A549 treated with ZK216348 at 1 μM for 4 hours (cell line): Measurements from ENCODE around the gene CCDC148. TPM values are rescaled to one million over a fixed set of nuclear protein-coding genes. Genes with fewer than 3 reads are reported as not detected.

Experiments
- total RNA-seq: library from RNA; stranded (reverse); fragments of 200-300 nt; extraction: Qiagen RNA extraction; gene quantifications from 5 replicates; pipeline ENCODE4 v1.2.3, GENCODE V29; 2022; ENCODE audit warnings: low read depth

Gene CCDC148
- total RNA-seq: 0.17 to 0.81 TPM (median 0.40 TPM) in 4 of 5 replicates, not detected in the other

DNA sequence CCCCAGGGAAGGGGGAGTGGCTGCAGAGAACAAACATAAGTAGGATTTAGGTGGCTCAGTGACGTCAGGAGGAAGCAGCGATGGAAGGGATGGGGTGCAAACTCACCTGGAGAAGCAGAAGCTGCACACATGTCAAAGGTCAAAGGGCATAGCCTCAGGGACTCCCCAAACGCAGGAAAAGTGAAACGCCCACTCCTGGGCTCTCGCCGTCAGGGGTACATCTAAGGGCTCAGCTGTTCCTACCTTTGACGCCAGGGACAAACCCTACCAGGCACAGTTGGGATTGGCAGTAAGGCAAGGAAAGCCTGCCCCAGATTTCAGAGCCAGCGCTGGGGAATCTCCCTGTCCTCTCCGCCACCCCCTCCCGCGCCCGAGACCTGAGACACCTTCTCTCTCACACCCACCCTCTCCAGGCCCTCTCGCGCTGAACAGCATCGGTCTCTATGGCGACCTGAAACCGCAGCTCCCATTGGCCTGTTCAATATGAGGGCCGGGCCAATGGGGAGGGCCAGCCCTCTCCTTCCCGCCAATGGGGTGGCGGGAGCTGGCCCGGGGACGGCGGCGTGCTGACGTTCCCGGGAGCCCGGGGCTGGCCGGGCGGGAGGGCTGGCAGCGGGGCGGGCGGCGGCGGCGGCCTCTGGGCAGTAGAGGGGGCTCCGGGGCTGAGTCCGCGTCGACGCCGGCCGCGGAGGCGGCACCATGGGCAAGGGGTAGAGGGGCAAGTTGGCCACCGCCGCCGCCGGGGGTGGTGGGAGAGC lies at the start of gene CCDC148, which contains the start of gene PKP4:
CCDC148 (minus strand) TSS at position 445 of the 758 bp plus-strand sequence; CDS start at position 131, 314 bp downstream.
PKP4 (plus strand) TSS at position 644 of the 758 bp plus-strand sequence. CDS start 76,233 bp downstream, outside the sequence.

Other genes with a start within 250 kb of the CCDC148 start
- 21.8 to 30.6 TPM (median 27.5 TPM) in 5 replicates for gene PKP4, start 199 bp upstream of the CCDC148 start, total RNA-seq